ENCODE results near the gene ABHD17C. TPM values are rescaled to one million over a fixed set of nuclear protein-coding genes. Genes with fewer than 3 reads are reported as not detected.
A peak's percentile ranks its signal among the peaks of the same experiment; 100 is the strongest.

ABHD17C gene
- polyA plus RNA-seq, 10 donors = 4.5 to 10.8 (median 5.7) TPM

DNA sequence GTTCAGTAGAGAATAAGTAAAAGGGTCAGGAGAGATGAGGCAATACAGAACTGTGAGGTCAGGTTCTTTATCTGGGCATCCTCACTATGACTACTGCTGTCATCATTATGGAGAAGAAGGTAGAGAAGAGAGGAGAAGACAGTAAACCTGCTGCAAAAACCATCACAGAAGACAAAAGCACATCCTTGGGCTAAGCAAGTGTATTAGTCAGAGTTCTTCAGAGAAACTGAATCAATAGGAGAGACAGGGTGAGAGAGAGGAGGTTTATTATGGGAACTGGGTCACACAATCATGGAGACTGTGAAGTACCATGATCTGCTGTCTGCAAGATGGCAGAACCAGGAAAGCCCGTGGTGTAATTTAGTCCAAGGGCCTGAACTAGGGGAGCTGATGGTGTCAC is 9.5 kb upstream of the ABHD17C start:
- DNase-seq = no peak

DNA sequence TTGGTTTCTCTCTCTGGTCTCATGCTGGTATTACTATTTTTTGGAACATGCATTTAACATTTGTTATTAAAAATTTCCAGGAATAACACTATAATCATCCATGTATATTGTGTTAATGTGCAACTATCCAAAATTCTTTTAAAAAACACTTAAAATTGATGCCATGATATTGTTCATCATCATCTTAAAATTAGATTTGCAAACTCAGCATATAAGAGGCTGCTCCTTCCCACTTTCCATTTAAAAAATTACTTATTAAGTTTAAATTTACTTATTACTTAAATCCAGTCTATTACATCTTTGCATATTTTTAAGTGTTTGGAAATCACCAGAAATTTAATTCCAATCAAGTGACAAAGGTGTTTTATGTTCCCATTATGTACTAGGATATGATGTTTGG is 5.8 kb upstream of the ABHD17C start:
- no peak for DNase-seq

DNA sequence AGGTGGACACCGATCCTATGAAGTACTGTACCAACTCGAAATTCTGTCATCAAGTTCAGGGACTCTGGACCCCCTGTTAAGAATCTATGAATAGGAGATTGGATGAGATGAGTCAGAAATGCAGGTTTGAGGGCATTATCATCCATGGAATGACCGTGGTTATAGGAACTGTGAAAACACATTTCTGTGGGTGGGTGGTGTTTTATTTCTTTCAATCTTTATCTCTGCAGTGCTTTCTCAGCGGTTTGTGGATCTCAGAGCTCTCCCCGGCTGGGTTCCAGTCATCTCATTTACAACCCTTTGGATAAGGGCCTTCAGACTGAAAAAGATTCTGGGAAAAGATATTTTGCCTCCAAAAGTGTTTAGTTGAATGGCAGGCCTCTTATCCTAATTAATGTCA is 5.4 kb upstream of the ABHD17C start:
- no peak for DNase-seq

DNA sequence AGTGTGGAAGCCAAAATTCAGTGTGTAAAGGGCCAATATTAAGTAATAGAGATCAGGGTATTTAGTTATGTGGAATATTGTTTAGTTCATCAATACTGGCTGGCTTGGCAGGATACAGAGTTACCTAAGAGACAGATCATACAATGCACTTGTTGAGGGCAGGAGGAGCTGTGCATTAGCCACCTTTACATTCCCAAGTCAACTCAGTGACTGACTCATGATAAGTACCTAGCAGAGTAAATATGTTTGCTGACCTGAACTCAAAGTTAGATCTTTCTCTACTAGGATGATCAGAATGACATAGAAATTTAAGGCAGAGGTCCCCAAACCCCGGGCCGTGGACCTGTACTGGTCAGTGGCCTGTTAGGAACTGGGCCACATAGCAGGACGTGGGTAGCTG is 3.5 kb upstream of the ABHD17C start:
- no peak for DNase-seq

DNA sequence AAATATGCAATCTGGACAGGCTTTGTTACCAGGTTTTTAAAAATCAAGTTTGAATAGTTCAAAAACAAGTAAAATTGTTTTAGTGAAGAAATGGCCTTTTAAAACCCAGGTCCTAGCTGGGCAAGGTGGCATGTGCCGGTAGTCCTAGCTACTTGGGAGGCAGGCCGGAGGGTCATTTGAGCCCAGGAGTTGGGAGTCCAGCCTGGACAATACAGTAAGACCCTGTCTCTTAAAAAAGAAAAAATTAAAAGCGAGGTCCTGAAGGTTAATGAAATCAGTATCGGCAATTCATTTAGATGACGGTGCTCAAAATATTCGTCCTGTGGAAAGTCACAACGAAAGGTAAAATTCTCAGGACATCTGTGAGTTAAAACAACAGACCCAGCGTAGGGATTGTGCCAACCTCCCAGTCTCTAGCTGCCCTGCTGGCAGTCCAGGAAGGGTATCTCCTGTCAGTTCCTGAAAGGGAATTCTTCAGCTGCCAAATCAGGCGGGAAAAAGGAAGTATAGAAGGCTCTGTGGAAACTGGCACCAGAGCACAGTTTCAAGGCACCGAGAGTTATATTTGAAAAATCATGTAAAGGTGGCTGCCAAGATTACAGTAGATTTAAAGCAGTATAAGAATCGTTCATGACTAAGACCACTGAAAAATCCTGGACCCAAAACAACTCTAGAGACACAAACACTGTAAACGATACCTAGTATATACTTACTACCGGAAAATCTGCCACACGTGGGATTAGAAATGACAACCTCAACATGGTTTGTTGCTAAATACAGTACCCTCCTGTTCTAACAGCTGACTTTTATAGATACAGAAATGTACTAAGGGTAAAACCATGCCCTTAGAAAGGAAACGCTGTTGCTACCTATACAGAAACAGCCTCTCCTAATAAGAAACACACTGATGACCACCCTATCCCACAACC is 1.2 kb upstream of the ABHD17C start:
- DNase-seq = peak in 1 of 3 donors; percentile 29

DNA sequence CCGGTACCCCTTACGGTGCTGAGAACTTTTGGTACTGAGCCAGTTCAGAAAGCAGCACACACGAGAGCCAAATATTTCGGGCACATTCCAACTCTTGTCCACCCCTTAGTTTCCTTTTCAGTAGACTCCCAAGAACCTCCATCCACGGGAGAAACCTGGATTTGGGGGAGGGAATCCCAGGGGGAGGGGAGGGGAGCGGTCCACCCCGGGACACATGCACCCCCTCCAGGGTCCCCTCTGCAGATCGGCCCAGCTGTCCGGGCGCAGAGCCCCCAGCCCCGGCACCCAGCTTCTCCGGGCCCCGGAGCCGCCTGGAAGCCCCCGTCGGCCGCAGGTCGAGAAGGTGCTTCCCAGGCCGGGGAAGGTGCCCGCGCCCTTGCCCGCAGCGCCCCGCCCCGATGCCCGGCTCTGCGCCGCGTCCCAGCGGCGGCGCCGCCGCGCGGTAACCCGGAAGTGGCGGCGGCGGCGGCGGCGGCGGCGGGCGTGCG is 455 bp upstream of the ABHD17C start:
- peak in 1 of 3 donors; percentile 65 for DNase-seq

DNA sequence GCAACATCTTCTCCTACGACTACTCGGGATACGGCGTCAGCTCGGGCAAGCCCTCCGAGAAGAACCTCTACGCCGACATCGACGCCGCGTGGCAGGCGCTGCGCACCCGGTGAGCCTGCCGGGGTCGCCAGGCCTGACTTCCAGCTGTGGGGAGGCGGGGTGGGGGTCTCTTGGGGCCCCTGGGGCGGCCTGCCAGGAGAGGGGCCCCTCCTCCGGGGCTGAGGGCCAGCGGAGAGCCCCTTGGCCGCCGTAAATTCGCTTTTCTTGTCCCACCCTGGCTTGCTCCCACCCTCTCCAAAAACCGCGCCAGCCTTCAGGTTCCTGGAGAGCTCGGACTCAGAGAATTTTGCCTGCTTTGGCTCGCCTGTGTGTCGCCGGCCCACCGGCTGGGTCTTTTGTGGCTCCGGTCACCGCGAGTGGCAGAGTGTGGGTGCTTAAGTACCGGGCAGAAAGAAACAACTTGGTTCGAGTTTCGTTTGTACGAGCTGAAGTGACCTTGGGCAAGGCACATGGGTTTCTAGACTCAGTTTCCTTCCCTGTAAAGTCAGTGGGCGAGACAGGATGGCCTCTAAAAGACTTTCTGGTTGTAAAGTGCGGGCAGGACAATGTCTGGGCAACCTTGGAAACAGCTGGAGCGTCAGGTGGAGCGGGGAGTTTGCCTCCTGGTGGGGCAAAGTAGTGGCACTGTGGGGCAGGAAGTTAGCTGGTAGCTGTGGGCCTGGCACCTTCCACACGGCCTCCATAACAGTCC is 976 bp downstream of the ABHD17C start:
- no peak for DNase-seq

DNA sequence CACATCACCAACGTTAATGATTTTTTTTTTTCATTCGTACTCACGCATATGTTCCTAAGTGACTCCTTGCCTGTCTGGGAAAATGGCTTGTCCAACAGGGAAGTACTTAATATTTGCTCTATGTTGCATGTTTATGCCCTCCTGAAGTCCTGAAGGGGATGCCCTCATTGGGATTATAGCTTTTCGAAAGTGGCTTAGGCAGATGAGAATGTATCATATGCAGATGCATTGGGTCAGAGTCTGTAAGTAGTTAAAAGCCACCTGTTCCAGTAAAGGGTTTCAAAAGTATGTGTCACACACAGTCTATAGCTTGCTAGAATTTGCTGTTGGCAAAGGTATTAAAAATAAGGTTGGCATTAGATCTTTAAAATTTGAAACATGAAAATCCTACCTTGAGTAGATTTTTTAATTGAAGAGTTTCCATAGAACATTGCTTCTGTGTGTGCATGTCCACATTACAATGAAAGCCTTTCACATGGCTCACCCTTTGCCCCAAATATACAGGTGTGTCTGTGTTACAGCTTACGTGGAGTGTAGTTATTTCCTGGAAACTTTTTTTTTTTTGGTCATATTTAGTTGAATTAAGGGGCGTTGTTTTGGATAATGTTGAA is 2.1 kb downstream of the ABHD17C start:
- no peak for DNase-seq

DNA sequence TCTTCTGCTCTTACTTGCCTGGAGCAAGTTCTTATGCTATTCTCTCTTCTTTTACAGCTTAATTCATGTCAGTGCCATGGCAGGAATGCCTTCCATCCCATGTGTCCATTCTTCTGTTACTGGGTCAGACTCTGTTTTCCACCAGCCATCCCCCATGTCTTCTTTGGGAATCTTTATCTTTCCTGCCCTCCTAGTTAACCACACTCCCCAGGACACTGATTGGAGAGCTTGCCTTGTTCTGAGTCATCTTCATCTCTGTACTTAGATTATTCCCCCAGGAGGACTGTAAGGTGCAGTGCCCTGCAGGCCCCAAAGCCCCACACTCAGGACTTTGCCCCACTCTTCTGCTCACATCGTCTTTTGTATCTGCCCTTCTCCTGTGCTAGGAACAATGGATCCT is 3.6 kb downstream of the ABHD17C start:
- DNase-seq = no peak

DNA sequence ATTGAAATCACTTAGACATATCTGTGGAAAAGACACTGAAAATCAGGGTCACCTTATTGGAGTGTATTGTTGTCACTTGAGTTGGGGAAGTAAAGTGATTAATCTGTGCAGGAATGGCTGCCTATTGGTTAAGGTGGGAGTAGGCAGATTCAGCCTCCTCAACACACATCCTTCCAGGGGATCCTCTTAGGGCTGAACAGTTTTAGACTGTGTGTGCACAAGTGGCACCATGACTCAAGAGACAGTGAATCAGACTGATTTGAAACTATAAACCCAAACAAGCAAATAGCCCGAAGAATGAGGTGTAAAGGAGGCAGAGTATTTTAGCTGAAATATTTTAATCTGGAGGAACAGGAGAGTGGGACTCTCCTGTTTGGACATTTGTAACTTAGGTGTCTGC is 4.9 kb downstream of the ABHD17C start:
- no peak for DNase-seq

DNA sequence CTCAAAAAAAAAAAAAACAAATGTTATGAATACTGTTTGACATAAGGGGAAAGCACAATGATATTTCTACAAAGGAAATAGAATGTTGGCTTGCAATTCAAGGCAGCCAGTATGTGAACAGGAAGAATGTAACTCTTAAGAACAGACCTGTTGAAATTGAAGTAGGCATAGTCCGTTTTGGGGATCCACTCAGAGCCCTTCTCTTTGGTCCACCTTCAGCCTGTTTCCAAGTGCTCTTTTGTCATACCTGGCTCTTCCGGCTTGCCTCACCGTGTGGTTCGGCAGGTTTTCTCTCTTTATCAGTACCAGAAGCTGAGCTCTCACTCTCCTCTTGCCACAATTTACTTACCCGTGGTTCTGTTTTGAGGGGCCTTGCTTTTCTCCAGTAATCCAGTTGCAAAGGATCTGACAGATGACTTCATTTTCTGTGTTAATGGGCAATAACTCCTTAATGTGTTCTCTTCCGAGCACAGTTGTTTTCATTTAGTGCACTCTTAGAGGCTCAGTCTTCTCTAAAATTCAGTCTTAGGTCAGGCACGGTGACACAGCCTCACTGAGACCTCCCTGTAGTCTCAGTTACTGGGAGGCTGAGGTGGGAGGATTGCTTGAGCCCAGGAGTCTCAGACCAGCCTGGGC is 6.7 kb downstream of the ABHD17C start:
- no peak for DNase-seq

DNA sequence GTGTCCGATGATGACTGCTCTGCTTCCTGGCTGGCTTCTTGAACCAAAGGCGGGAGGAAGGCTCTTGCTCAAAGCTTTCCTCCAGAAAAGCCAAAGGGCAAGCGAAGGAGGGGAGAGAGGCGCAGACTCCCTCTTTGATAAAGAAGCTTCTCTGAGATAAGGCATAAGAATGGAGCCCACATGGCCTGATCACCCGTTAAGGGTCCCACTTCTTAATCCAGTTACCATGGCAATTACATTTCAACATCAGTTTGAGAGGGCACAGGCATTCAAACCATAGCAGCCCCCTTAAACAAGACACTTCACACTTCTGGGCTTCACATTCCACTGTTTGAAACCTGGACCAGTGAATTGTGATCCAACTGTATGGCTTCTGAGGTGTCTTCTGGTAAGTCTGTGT is 8.0 kb downstream of the ABHD17C start:
- DNase-seq = no peak

DNA sequence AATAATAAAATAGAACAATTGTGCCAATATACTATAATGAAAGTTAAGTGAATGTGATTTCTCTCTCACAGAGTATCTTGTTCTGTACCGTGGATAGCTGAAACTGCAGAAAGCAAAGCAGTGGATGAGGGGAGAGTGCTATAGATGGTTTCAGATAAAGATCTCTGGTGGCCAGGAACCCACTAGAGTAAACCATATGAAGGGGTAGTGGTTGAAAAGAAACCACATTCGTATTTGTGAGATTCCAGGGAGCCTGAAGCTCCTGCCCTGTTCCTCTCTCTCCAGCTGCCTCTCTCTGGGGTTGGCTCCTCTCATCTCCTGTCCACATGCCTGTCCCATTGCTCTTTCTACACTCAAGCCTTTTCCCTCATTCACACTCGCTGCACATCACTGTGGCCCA is 8.9 kb downstream of the ABHD17C start:
- DNase-seq = no peak

DNA sequence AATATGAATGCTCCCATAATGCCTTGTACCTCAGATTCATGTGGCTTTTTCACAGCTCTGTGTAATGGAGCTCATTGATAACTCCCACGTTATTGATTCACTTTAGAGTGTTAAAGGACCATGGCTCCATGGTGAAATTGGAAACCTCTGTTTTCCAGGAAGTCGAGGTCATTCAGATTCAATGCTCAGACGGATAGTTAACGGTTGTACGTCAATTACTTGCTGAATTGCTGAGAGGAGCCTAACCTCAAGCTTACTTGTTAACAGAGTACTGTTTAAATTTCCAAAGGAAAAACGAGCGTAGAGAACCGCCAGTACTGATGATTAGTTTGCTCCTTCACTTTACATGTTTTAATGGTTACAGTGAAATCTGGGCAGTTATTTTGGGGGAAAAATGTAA is 11.1 kb downstream of the ABHD17C start:
- DNase-seq = no peak

DNA sequence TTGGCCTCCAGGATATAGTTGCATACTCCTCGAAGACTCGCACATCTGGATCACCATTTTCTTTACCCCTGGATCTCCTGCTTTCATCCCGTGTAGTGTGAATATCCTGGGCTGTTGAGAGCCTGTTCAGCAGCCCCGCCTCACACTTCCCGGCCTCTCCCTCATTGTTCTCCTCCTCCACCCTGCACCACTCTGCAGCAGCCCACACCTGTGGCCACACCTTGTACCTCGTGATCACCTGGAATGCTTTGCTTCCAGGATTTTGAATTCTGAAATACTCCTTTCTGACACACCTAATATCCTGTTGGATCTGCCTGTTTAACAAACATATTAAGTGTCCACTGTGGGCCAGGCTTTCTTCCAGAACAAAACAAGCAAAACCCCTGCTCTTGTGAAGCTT is 14.4 kb downstream of the ABHD17C start:
- DNase-seq = no peak

DNA sequence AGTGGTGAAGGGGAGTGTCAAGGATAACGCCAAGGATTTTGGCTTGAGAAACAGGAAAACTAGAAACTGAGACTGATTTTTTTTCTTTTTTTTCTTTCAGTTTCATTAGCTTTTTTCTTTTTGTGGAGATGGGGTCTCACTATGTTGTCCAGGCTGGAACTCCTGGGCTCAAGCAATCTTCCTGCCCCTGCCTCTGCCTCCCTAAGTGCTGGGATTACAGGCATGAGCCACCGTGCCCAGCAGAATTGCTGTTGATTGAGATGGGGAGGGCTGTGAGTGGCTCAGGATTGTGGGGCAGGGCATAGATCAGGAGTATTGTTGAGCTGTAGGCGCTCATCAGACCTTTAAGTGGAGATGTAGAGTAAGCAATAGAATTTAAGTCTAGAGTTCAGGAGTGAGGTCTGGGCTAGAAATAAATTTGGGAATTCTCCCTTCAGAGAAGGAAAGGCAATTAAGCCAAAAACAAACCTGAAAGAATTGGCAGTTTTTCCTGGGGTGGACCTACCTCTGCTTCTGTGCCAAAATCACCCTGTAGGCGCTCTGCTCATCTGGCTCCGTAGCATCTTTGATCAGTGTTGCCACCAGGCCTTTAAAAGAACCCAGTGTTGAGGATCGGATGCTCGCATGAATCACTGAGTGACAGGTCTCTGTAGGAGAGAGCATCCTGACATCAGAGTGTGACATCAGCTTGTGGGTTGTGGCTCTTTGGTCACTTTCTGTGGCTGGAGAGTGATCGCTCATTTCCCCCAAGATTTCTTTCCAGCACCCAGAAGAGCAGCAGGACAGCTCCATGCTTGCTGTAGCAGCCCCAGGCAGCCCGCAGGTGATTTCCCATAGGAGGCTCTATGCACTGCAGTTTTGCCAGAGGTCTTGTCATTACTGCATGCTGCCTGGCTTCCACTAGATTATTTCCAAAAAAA is 15.8 kb downstream of the ABHD17C start:
- DNase-seq = peak in 1 of 3 donors; percentile 51

DNA sequence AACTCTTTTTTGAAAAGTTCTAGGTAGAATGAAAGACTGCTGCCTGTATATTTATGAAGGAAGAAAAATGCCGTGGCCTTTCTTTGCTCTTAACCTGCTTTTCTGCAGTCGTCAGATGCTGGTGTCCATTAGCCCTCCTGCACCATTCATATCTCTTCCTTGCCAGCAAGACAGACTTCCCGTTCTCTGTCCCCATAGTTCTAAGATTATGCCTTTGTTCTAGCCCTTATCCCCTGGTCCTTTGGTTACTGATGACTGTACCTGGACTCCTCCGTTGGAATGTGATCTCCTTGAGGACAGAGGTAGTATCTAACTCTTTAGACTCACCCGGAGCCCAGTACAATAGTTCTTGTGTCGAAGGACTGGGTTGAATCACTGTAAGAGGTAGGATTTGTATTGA is 16.8 kb downstream of the ABHD17C start:
- DNase-seq = no peak

DNA sequence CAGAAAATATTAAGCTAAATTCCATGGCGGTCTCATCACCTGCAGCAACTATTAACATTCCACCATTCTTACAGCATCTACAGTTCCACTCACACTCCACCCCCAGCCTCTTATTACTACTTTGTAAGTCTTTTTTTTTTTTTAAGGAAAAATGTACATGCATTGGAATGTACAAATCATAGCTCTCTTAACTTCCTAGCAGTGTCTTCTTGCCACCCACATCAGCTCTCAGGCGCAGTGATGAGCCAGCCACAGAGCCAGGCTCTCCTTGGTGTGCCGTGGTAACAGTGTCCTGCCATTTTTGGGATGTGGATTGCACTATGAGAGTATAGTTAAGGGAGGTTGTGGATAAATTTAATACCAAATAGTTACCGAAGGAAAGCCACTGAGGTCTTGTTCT is 17.8 kb downstream of the ABHD17C start:
- no peak for DNase-seq

DNA sequence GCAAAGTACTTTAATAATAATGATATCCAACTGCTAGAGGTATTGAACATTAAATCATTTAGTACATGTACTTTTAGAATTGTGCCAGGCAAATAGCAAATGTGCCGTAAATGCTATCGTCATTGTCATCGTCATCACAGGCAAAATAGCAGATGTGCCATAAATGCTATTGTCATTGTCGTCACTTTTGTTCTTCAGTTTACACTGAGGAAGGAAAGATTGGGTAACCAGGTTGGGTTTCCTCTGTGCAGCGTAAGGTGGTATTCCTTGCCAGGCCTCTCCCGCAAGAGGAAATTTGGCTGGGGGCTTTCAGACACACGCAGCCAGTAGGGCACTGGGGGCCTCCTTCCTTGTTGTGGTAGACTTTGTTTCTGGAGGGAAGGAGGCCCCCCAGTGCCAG is 26.4 kb downstream of the ABHD17C start:
- DNase-seq = no peak

DNA sequence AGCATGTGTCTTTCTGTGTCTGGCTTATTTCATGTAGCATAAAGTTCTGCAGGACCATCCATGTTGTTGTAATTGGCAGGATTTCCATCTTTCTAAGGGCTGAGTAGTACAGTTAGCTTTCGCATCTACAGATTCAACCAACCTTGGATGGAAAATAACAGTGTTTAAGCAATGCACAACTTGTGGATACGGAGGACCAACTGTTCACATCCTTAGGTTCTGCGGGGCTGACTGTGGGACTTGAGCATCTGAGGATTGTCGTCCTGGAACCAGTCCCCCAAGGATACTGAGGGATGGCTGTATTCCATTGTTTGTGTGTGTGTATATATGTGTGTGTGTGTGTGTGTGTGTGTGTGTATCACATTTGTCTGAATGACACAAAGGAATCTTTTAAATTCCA is 27.7 kb downstream of the ABHD17C start:
- DNase-seq = no peak

DNA sequence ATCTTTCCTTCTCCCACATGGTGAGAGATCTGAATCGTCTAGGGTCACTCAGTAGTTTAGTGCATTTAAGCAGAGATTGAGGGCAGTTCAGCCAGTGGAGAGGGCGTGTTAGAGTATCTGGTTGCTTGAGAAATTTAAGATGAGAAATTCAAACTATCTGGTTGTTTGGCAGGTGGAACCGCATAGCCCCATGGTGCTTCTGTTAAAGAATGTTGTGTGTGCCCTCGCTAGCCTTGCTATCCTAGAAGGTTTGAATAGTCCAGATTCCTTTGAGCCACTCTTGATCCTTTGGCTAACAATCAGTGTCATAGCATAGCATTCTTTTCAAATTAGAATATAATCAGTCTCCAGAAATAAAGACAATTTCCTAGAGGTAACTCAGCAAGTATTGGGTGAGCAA is 32.1 kb downstream of the ABHD17C start:
- DNase-seq = no peak
